ENCODE results near the gene KRT85. TPM values are rescaled to one million over a fixed set of nuclear protein-coding genes. Genes with fewer than 3 reads are reported as not detected.
A peak's percentile ranks its signal among the peaks of the same experiment; 100 is the strongest.

Gene KRT85
- total RNA-seq, 1 donor from 2014 or later, result not detected

GRCh38 chr12:52381206-52381605 lies 13.9 kb upstream of the KRT85 start:
- Mint-ChIP-seq H3K4me1 (ENCODE audit: low read depth, unreplicated experiment) (no peaks in the 10 kb centered on the region), H3K9me3 (ENCODE audit: unreplicated experiment) (peaks cover 8% of the 10 kb centered on the region), H3K36me3 (ENCODE audit: low read depth, unreplicated experiment) (no peaks in the 10 kb centered on the region), H3K4me3 (ENCODE audit: unreplicated experiment) (no peak overlapping the region), H3K27me3 (ENCODE audit: low read depth, unreplicated experiment) (peaks cover 61% of the 10 kb centered on the region), H3K27ac (ENCODE audit: unreplicated experiment) (no peak overlapping the region)
- TF ChIP-seq EZH2 (IDR thresholded peaks at IDR 0.05; ENCODE audit: insufficient read depth, low read length) (no peak), CTCF (IDR thresholded peaks at IDR 0.05; ENCODE audit: insufficient read depth, low read depth, low read length) (no peak)
- DNase-seq (ENCODE audit: low read depth) (no peak), FAIRE-seq (no peak)
- Histone ChIP-seq H3K4me3 (ENCODE audit: insufficient read depth, low read depth, low read length) (no peak overlapping the region), H3K9ac (ENCODE audit: low read length) (no peak overlapping the region), H3K9me3 (ENCODE audit: insufficient read depth, low read depth, low read length) (no peaks in the 10 kb centered on the region), H3K4me1 (ENCODE audit: insufficient read depth, low read length) (no peaks in the 10 kb centered on the region), H4K20me1 (ENCODE audit: insufficient read depth, low read length) (no peaks in the 10 kb centered on the region), H3K27me3 (ENCODE audit: insufficient read depth, low read length) (peaks cover 7% of the 10 kb centered on the region), H3K79me2 (ENCODE audit: insufficient read depth, low read length) (no peaks in the 10 kb centered on the region), H3K4me2 (ENCODE audit: low read length) (no peak overlapping the region), H3K27ac (ENCODE audit: low read depth, low read length) (no peak overlapping the region), H2AFZ (ENCODE audit: low read depth, low read length) (no peak overlapping the region), H3K36me3 (ENCODE audit: insufficient read depth, low read length) (no peaks in the 10 kb centered on the region)

GRCh38 chr12:52380271-52380694 lies 13.0 kb upstream of the KRT85 start:
- Mint-ChIP-seq H3K9me3 (ENCODE audit: unreplicated experiment) (peaks cover 8% of the 10 kb centered on the region), H3K27me3 (ENCODE audit: low read depth, unreplicated experiment) (peaks cover 62% of the 10 kb centered on the region), H3K36me3 (ENCODE audit: low read depth, unreplicated experiment) (no peaks in the 10 kb centered on the region), H3K27ac (ENCODE audit: unreplicated experiment) (no peak overlapping the region), H3K4me1 (ENCODE audit: low read depth, unreplicated experiment) (no peaks in the 10 kb centered on the region), H3K4me3 (ENCODE audit: unreplicated experiment) (no peak overlapping the region)
- peaks cover 7% of the 10 kb centered on the region for H3K27me3 ChIP-seq (ENCODE audit: insufficient read depth, low read length)
- H4K20me1 ChIP-seq (ENCODE audit: insufficient read depth, low read length), result no peaks in the 10 kb centered on the region
- H3K4me2 ChIP-seq (ENCODE audit: low read length), result no peak overlapping the region
- no peak overlapping the region for H3K9ac ChIP-seq (ENCODE audit: low read length)
- FAIRE-seq (no peak), DNase-seq (ENCODE audit: low read depth) (no peak)
- TF ChIP-seq CTCF (IDR thresholded peaks at IDR 0.05; ENCODE audit: insufficient read depth, low read depth, low read length) (peak; percentile 54), EZH2 (IDR thresholded peaks at IDR 0.05; ENCODE audit: insufficient read depth, low read length) (no peak)
- no peaks in the 10 kb centered on the region for H3K79me2 ChIP-seq (ENCODE audit: insufficient read depth, low read length)
- H2AFZ ChIP-seq (ENCODE audit: low read depth, low read length), result no peak overlapping the region
- no peak overlapping the region for H3K4me3 ChIP-seq (ENCODE audit: insufficient read depth, low read depth, low read length)
- H3K27ac ChIP-seq (ENCODE audit: low read depth, low read length), result no peak overlapping the region
- no peaks in the 10 kb centered on the region for H3K36me3 ChIP-seq (ENCODE audit: insufficient read depth, low read length)
- no peaks in the 10 kb centered on the region for H3K9me3 ChIP-seq (ENCODE audit: insufficient read depth, low read depth, low read length)
- H3K4me1 ChIP-seq (ENCODE audit: insufficient read depth, low read length), result no peaks in the 10 kb centered on the region

GRCh38 chr12:52379536-52379935 lies 12.3 kb upstream of the KRT85 start:
- peaks cover 8% of the 10 kb centered on the region for H3K9me3 Mint-ChIP-seq (ENCODE audit: unreplicated experiment)
- no peaks in the 10 kb centered on the region for H4K20me1 ChIP-seq (ENCODE audit: insufficient read depth, low read length)
- no peak overlapping the region for H3K4me3 Mint-ChIP-seq (ENCODE audit: unreplicated experiment)
- no peak for TF ChIP-seq CTCF (IDR thresholded peaks at IDR 0.05; ENCODE audit: insufficient read depth, low read depth, low read length)
- no peak for TF ChIP-seq EZH2 (IDR thresholded peaks at IDR 0.05; ENCODE audit: insufficient read depth, low read length)
- H3K4me3 ChIP-seq (ENCODE audit: insufficient read depth, low read depth, low read length), result no peak overlapping the region
- H3K9me3 ChIP-seq (ENCODE audit: insufficient read depth, low read depth, low read length), result no peaks in the 10 kb centered on the region
- no peak overlapping the region for H3K27ac Mint-ChIP-seq (ENCODE audit: unreplicated experiment)
- H3K4me2 ChIP-seq (ENCODE audit: low read length), result no peak overlapping the region
- DNase-seq (ENCODE audit: low read depth) (no peak), FAIRE-seq (no peak)
- H3K36me3 ChIP-seq (ENCODE audit: insufficient read depth, low read length), result no peaks in the 10 kb centered on the region
- H3K27me3 ChIP-seq (ENCODE audit: insufficient read depth, low read length), result peaks cover 7% of the 10 kb centered on the region
- no peaks in the 10 kb centered on the region for H3K4me1 Mint-ChIP-seq (ENCODE audit: low read depth, unreplicated experiment)
- H3K9ac ChIP-seq (ENCODE audit: low read length), result no peak overlapping the region
- peaks cover 59% of the 10 kb centered on the region for H3K27me3 Mint-ChIP-seq (ENCODE audit: low read depth, unreplicated experiment)
- H3K27ac ChIP-seq (ENCODE audit: low read depth, low read length), result no peak overlapping the region
- no peaks in the 10 kb centered on the region for H3K4me1 ChIP-seq (ENCODE audit: insufficient read depth, low read length)
- H3K36me3 Mint-ChIP-seq (ENCODE audit: low read depth, unreplicated experiment), result no peaks in the 10 kb centered on the region
- H2AFZ ChIP-seq (ENCODE audit: low read depth, low read length), result no peak overlapping the region
- no peaks in the 10 kb centered on the region for H3K79me2 ChIP-seq (ENCODE audit: insufficient read depth, low read length)

Data from astrocyte (in vitro differentiated cells and primary cell).